IMR-90 (cell line): Measurements from ENCODE around the gene DDX19B. TPM values are rescaled to one million over a fixed set of nuclear protein-coding genes. Genes with fewer than 3 reads are reported as not detected.
"Not testable (repeated sequence)": the region's sequence is repeated elsewhere in the genome, so short reads cannot be mapped to it uniquely, and the experiment has no call there.

Source experiments
- ATAC-seq: fragments of 200-7000 bp; cut with Tn5 transposase; 2 replicates; pipeline ENCODE4 v1.9.1; 2020; ENCODE audit warnings: low read depth, mild to moderate bottlenecking, moderate library complexity
- BruUV-seq: library from RNA; stranded (reverse); fragments of 400-500 nt; replicated peaks from 2 replicates; lab custom pipeline; 2021; lab: Mats Ljungman, UMichigan
- CTCF ChIA-PET: fragments of 300-600 bp; formaldehyde crosslinking; extraction: SDS; loops from one replicate; lab custom pipeline; 2021; ENCODE audit warnings: antibody characterized with exemption; lab: Yijun Ruan, JAX
- POLR2A ChIA-PET: fragments of 300-600 bp; sonication (Branson Sonifier 250); formaldehyde crosslinking; loops from one replicate; lab custom pipeline; 2022; ENCODE audit warnings: antibody characterized with exemption; ENCODE audit not compliant: unreplicated experiment; lab: Charles Lee
- DNase-seq: peaks from one replicate; pipeline ENCODE4 v3.0.0; 2013
- H2AFZ ChIP-seq: replicated peaks from 2 replicates; pipeline ENCODE3; 2013; ENCODE audit warnings: low read length, mild to moderate bottlenecking; ENCODE audit not compliant: poor library complexity
- H2AK5ac ChIP-seq: 2 replicates; pipeline ENCODE4 v1.6.1; 2013; ENCODE audit warnings: low read depth, low read length, inconsistent platforms
- H2AK9ac ChIP-seq: replicated peaks from 2 replicates; pipeline ENCODE3; 2013; ENCODE audit warnings: mild to moderate bottlenecking, low read depth, low read length, moderate library complexity; ENCODE audit not compliant: poor library complexity
- H2BK120ac ChIP-seq: 2 replicates; pipeline ENCODE4 v1.6.1; 2013; ENCODE audit warnings: low read depth, low read length, inconsistent platforms
- H2BK15ac ChIP-seq: 3 replicates; pipeline ENCODE4 v1.6.1; 2013; ENCODE audit warnings: low read depth, low read length, inconsistent platforms
- H2BK20ac ChIP-seq: 2 replicates; pipeline ENCODE4 v1.6.1; 2013; ENCODE audit warnings: low read depth, mild to moderate bottlenecking, inconsistent platforms, low read length, moderate library complexity
- H2BK5ac ChIP-seq: 2 replicates; pipeline ENCODE4 v1.6.1; 2013; ENCODE audit warnings: mild to moderate bottlenecking, low read depth, low read length, inconsistent platforms; ENCODE audit not compliant: poor library complexity, severe bottlenecking
- H3K14ac ChIP-seq: replicated peaks from 2 replicates; pipeline ENCODE4 v1.6.1; 2013; ENCODE audit warnings: low read depth, low read length, inconsistent platforms
- H3K18ac ChIP-seq: 2 replicates; pipeline ENCODE4 v1.6.1; 2013; ENCODE audit warnings: low read depth, low read length, control low read depth
- H3K23ac ChIP-seq: 2 replicates; pipeline ENCODE4 v1.6.1; 2013; ENCODE audit warnings: low read depth, low read length, inconsistent platforms
- H3K27ac ChIP-seq: 2 replicates; pipeline ENCODE4 v1.5.1; 2013; ENCODE audit warnings: mild to moderate bottlenecking, control low read depth, low read length; ENCODE audit not compliant: insufficient read depth
- H3K27me3 ChIP-seq: 2 replicates; pipeline ENCODE4 v1.6.1; 2013; ENCODE audit warnings: low read length; ENCODE audit not compliant: control insufficient read depth, insufficient read depth
- H3K36me3 ChIP-seq: 2 replicates; pipeline ENCODE4 v1.6.1; 2013; ENCODE audit warnings: low read length, mixed read lengths; ENCODE audit not compliant: control insufficient read depth, insufficient read depth
- H3K4ac ChIP-seq: 2 replicates; pipeline ENCODE4 v1.6.1; 2013; ENCODE audit warnings: low read depth, low read length, inconsistent platforms
- H3K4me1 ChIP-seq: 2 replicates; pipeline ENCODE4 v1.6.1; 2013; ENCODE audit warnings: low read length, mixed read lengths; ENCODE audit not compliant: control insufficient read depth, insufficient read depth
- H3K4me2 ChIP-seq: 2 replicates; pipeline ENCODE4 v1.6.1; 2013; ENCODE audit warnings: low read depth, mild to moderate bottlenecking, control low read depth, low read length, moderate library complexity
- H3K4me3 ChIP-seq: 2 replicates; pipeline ENCODE4 v1.5.1; 2013; ENCODE audit warnings: low read depth, mild to moderate bottlenecking, control low read depth, low read length, moderate library complexity; ENCODE audit not compliant: insufficient read depth
- H3K56ac ChIP-seq: 2 replicates; pipeline ENCODE4 v1.6.1; 2013; ENCODE audit warnings: low read length, inconsistent platforms; ENCODE audit not compliant: insufficient read depth; ENCODE audit errors: extremely low read depth
- H3K79me1 ChIP-seq, 2 experiments: 2 replicates each; pipeline ENCODE4 v1.6.1; 2013; ENCODE audit warnings: low read length in 2 of 2, inconsistent platforms in 1 of 2, low read depth in 1 of 2
- H3K9ac ChIP-seq: 2 replicates; pipeline ENCODE4 v1.6.1; 2013; ENCODE audit warnings: low read depth, low read length, control low read depth
- H3K9me1 ChIP-seq: 2 replicates; pipeline ENCODE4 v1.6.1; 2013; ENCODE audit warnings: low read length, inconsistent platforms; ENCODE audit not compliant: insufficient read depth
- H3K9me3 ChIP-seq: 2 replicates; pipeline ENCODE4 v1.6.1; 2013; ENCODE audit warnings: low read length; ENCODE audit not compliant: control insufficient read depth, insufficient read depth
- H4K20me1 ChIP-seq: 2 replicates; pipeline ENCODE4 v1.6.1; 2013; ENCODE audit warnings: low read length, inconsistent platforms; ENCODE audit not compliant: insufficient read depth
- H4K5ac ChIP-seq: 2 replicates; pipeline ENCODE4 v1.6.1; 2013; ENCODE audit warnings: mild to moderate bottlenecking, low read depth, low read length, control low read depth
- H4K8ac ChIP-seq, 2 experiments: 2 replicates each; pipeline ENCODE4 v1.6.1; 2013; ENCODE audit warnings: low read depth in 2 of 2, low read length in 2 of 2, control low read depth in 1 of 2, inconsistent platforms in 1 of 2
- H4K91ac ChIP-seq: 2 replicates; pipeline ENCODE4 v1.6.1; 2013; ENCODE audit warnings: low read depth, low read length, inconsistent platforms; ENCODE audit not compliant: insufficient read depth
- WGBS, 2 experiments: methylation state at CpG; one replicate each; pipeline versions ENCODE4 v1.1.5 to v1.1.7; 2013; ENCODE audit warnings: missing lambda C conversion rate in 2 of 2; ENCODE audit not compliant: insufficient read length in 1 of 2; ENCODE audit errors: extremely low coverage in 2 of 2; 5-methylcytosine and 5-hydroxymethylcytosine counted together
- dilution Hi-C: fragments of 300-500 bp; cut with HindIII; formaldehyde crosslinking; loops from one replicate; pipeline ENCODE4 v1.14.3; 2018; ENCODE audit warnings: low sequenced_read_pairs; ENCODE audit not compliant: unreplicated experiment
- in situ Hi-C: fragments of 300-500 bp; cut with MboI; formaldehyde crosslinking; loops from 3 replicates; pipeline ENCODE4 v1.14.3; 2019; ENCODE audit warnings: low sequenced_read_pairs, inconsistent platforms, mixed read lengths
- intact Hi-C: fragments of 100-400 bp; cut with micrococcal nuclease; formaldehyde crosslinking; loops from 2 replicates; pipeline ENCODE4 v1.10.0; 2022
- polyA plus RNA-seq, 3 experiments: library from polyadenylated mRNA; depleted of rRNA; stranded (reverse); fragments of >200 nt; gene quantifications; 2 replicates each; pipeline ENCODE4 v1.2.3, GENCODE V29; 2012; ENCODE audit warnings: low replicate concordance in 1 of 3
- total RNA-seq: library from RNA; depleted of rRNA; stranded (reverse); fragments of >200 nt; gene quantifications from 2 replicates; pipeline ENCODE4 v1.2.3, GENCODE V29; 2012

Gene DDX19B
- total and polyA plus RNA-seq, 2 of the 4 experiments (the other 2 are of a cell fraction): 33.3 to 41.0 TPM

DNA sequence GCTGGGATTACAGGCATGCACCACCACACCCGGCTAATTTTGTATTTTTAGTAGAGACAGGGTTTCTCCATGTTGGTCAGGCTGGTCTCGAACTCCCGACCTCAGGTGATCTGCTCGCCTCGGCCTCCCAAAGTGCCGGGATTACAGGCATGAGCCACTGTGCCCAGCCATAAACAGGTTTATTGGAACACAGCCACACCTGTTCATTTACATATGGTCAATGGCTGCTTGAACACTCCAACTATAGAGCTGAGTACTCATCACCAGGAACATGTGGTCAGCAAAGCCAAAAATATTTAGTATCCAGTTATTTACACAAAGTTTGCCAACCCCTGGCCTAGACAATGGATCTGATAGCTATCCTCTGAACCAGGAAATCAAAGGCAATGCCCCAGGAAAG lies 39.1 kb upstream of the DDX19B start:
- H3K23ac ChIP-seq, H3K9me3 ChIP-seq, H3K9me1 ChIP-seq, in situ Hi-C loops, H3K14ac ChIP-seq, H3K4ac ChIP-seq, H3K4me1 ChIP-seq, H4K5ac ChIP-seq, DNase-seq, H3K56ac ChIP-seq, H2AK5ac ChIP-seq, H2AK9ac ChIP-seq, H2BK5ac ChIP-seq, H3K27ac ChIP-seq, H3K4me3 ChIP-seq, H3K27me3 ChIP-seq, H2BK20ac ChIP-seq, BruUV-seq, ATAC-seq, intact Hi-C loops, H2AFZ ChIP-seq, H3K9ac ChIP-seq, H3K4me2 ChIP-seq, H4K91ac ChIP-seq, dilution Hi-C loops, CTCF ChIA-PET, H2BK15ac ChIP-seq, H2BK120ac ChIP-seq, POLR2A ChIA-PET, H3K18ac ChIP-seq, H4K8ac ChIP-seq: not testable (repeated sequence)
- Histone ChIP-seq H4K20me1 (peaks cover 25% of the 10 kb centered on the region; the same call in 1 of the 2 replicates), H3K79me1 (peaks cover 10 to 35% of the 10 kb centered on the region in 2 experiments), H3K36me3 (peaks cover 78% of the 10 kb centered on the region)
- WGBS, 2 experiments: no CpG with 5 or more reads among the region's 6 CpGs
